Mesodermal cell (in vitro differentiated cells): Measurements from ENCODE around the gene TREML2.

Source experiments
- H3K27ac ChIP-seq: 2 replicates; pipeline ENCODE4 v1.7.0; 2013; ENCODE audit warnings: mild to moderate bottlenecking, low read depth, low read length, moderate library complexity; ENCODE audit not compliant: severe bottlenecking
- H3K36me3 ChIP-seq: 2 replicates; pipeline ENCODE4 v1.7.1; 2013; ENCODE audit warnings: mild to moderate bottlenecking, low read length, moderate library complexity; ENCODE audit not compliant: control insufficient read depth, insufficient read depth
- H3K4me1 ChIP-seq: one replicate; pipeline ENCODE4 v1.7.1; 2013; ENCODE audit warnings: mild to moderate bottlenecking, low read length; ENCODE audit not compliant: insufficient read depth, control insufficient read depth, poor library complexity, severe bottlenecking
- H3K4me3 ChIP-seq: 2 replicates; pipeline ENCODE4 v1.7.0; 2013; ENCODE audit warnings: low read length, control low read depth, mild to moderate bottlenecking; ENCODE audit not compliant: insufficient read depth, poor library complexity, severe bottlenecking; ENCODE audit errors: extremely low read depth
- H3K9me3 ChIP-seq: 2 replicates; pipeline ENCODE4 v1.7.1; 2013; ENCODE audit warnings: mild to moderate bottlenecking, low read length, moderate library complexity; ENCODE audit not compliant: control insufficient read depth
- WGBS, 2 experiments: methylation state at CpG; one replicate each; pipeline ENCODE4 v1.1.5; 2013; ENCODE audit warnings: missing lambda C conversion rate in 2 of 2; ENCODE audit not compliant: insufficient coverage in 2 of 2; 5-methylcytosine and 5-hydroxymethylcytosine counted together

The TREML2 gene

DNA sequence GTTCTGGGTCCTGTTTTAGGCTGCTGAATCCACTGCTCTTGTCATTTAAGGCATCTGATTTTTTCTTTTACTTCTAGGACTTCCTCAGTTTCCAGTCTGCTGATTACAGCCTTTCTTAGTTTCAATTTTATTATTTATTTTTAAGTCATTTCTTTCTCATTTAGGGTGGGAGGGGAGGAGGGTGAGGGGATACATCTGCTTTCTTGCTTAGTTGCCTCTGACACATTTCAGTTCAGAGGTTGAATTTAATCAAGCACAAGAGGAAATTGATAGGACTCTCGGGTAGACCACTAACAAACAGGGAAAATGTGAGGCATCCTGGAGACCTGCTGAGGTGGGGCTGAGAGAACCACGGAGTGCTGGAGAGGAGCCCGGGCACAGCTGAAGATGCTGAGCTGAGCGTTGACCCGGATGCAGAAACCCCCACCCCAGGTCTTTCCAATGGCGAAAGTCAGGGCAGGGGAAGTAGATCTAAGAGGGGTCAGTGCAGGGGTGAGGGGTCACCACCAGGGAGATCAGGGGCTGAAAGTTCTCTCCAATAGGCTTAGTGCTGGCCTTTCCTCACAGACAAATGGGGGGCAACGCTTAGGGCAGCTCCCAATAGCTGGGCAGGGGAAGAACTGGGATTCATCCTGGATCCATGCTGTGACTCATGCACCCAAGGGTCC is 7.6 kb upstream of the TREML2 start:
- 78 to 89% methylated on average over 6 to 7 of the region's 7 CpGs for WGBS, 2 experiments
- no peaks in the 10 kb centered on the region for H3K9me3 ChIP-seq
- H3K27ac ChIP-seq = no peak overlapping the region

DNA sequence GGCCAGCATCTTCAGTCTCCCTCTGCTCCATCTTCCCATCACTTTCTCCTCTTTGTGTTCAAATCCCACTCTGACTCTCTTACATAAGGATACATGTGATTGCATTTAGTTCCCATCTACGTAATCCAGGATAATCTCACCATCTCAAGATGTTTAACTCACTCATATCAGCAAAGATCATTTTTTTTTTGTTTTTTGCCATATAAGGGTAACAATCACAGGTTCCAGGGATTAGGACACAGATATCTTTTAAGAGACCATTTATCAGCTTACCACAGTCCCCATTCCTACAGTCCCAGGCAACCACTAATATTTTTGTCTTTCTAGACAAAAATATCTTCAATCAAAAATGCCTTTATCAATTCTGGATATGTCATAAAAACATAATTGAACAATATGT is 3.2 kb upstream of the TREML2 start:
- no peaks in the 10 kb centered on the region for H3K9me3 ChIP-seq
- H3K36me3 ChIP-seq = no peaks in the 10 kb centered on the region
- peaks cover 12% of the 10 kb centered on the region for H3K4me1 ChIP-seq
- 100% methylated on average over 1 of the region's 1 CpG; no CpG with 5 or more reads in 1 of the 2 experiments for WGBS, 2 experiments
- H3K27ac ChIP-seq = no peak overlapping the region
- H3K4me3 ChIP-seq = no peak overlapping the region

More for the DNA sequence above, 7.6 kb upstream of the TREML2 start:
- H3K36me3 ChIP-seq = no peaks in the 10 kb centered on the region
- H3K4me3 ChIP-seq = no peak overlapping the region
- no peaks in the 10 kb centered on the region for H3K4me1 ChIP-seq

DNA sequence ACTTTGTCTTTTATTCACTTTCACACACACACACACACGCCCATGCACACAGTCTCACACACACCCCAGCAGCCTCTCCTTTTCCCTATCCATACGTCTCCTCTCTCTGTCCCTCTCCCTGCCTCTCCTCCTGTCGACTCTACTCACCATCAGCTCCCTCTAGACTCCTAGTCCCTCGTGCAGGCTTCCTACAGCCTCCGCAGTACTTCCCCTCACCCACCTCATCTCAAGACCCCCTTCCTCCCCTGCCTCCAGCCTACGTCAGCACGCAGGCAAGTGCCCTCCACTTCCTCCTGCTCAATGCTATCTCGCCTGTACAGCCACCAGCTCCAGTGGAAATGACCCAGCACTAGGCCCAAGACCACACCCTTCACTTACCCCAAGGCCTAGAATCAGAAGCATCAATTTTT is 820 bp upstream of the TREML2 start:
- WGBS, 2 experiments = 82% methylated on average over 7 to 8 of the region's 8 CpGs
- H3K4me1 ChIP-seq = peaks cover 12% of the 10 kb centered on the region
- H3K36me3 ChIP-seq = no peaks in the 10 kb centered on the region
- H3K4me3 ChIP-seq = no peak overlapping the region
- H3K9me3 ChIP-seq = no peaks in the 10 kb centered on the region
- H3K27ac ChIP-seq = no peak overlapping the region

DNA sequence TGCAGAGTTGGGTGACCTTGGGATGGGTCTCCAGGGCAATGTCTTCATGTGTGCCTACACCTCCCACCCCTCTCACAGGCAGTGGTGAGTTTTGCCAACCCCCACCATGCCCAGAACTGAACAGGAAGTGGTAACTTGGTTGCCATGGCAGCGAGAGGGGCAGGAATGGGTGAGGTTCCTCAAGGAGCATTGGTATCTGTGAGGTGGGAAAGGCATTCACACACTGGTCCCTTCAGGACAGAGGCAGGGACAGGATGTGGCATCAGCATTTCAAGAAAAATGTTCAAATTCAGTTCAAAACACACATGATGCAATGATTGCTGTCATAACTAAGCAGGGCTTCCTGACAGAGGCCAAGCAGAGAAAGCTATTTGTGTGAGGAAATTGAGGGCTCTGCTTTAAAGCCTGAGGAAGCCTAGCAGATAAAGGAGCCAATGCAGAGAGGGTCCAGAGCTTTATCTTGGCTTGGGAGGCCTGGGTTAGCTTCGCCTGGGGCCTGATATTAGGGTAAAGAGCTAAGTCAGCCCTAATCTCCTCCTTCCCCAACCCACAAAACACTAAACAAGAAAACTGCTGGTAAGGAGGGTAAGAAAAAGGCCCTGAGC is 551 bp downstream of the TREML2 start:
- H3K4me3 ChIP-seq = no peak overlapping the region
- H3K36me3 ChIP-seq = no peaks in the 10 kb centered on the region
- H3K4me1 ChIP-seq = peaks cover 12% of the 10 kb centered on the region
- no peaks in the 10 kb centered on the region for H3K9me3 ChIP-seq
- 83 to 100% methylated on average over 1 of the region's 2 CpGs for WGBS, 2 experiments
- H3K27ac ChIP-seq = peak overlapping the region; percentile 29

DNA sequence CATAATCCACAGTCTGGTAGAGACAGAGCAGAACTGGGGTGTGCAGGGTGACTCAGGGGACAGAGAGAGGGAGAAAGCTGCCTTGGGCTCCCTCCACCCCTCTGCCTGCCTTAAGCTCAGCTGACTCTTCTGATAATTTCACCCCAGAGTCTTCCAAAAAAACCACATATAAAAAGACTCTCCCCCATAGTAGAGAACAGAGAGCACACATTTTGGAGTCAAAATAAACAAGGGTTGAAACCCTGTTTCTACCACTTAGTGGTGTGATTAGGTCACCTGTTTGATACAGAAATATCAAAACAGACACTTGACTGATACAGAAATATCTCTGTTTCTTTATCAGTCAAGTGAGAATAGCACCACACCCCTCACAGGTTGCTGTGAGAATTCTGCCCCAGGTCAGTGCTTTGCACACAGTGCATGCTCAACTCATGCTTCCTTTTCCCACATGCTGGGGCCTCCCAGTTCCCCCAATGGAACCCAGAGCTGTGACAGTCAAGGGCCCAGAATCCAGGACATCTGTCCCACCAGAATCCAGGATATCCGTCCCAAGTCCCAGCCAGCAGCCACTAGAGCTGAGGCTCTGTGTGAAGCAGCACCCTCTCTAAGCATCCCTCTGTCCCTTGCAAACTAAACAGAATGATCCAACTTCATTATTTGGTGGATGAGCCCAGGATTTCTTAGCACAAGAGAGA is 1.2 kb downstream of the TREML2 start:
- H3K4me3 ChIP-seq = no peak overlapping the region
- 91 to 100% methylated on average over 1 of the region's 1 CpG for WGBS, 2 experiments
- H3K27ac ChIP-seq = no peak overlapping the region
- no peaks in the 10 kb centered on the region for H3K36me3 ChIP-seq
- H3K9me3 ChIP-seq = no peaks in the 10 kb centered on the region
- peaks cover 12% of the 10 kb centered on the region for H3K4me1 ChIP-seq

DNA sequence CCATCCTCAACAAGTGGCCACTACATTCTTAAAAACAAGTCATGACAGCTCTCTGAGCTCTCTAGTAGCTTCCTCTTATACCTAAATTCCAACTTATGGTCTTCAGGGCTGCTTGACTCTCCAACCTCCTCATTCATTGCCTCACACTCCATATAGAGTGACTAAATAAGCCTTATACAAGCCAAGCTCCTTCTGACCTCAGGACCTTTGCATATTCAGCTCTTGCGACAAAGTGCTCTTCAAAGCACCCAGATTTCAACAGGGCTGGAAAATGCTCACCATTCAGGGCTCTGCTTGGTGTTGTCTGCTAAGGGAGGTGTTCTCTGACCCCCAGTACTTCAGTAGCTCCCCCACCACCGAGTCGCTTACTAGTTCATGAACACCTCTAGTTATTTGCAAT is 3.7 kb downstream of the TREML2 start:
- no peaks in the 10 kb centered on the region for H3K36me3 ChIP-seq
- no peak overlapping the region for H3K4me3 ChIP-seq
- H3K27ac ChIP-seq = no peak overlapping the region
- WGBS, 2 experiments = 90 to 100% methylated on average over 1 to 2 of the region's 3 CpGs
- H3K4me1 ChIP-seq = peaks cover 12% of the 10 kb centered on the region
- no peaks in the 10 kb centered on the region for H3K9me3 ChIP-seq

DNA sequence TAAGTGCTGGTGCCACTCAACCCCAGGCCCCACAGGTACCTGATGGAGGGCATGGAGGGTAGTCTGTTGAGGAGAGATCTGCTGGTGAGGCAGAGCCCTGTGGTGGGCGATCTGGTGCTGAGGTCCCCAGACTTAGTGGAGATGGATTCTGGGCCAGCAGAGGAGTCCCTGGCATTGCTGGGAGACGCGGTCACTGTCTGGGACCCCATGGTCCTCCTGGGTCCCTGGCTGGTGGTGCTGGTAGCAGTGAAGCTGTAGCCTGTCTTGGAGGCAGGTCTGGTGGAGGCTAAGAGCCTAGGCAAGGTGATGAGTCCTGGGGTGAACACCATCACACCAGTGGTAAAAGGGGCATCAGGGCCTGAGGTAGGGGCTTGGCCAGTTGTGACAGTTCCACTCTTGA is 6.6 kb downstream of the TREML2 start:
- Histone ChIP-seq H3K27ac (no peak overlapping the region), H3K9me3 (peaks cover 12% of the 10 kb centered on the region), H3K4me1 (no peaks in the 10 kb centered on the region), H3K4me3 (no peak overlapping the region), H3K36me3 (no peaks in the 10 kb centered on the region)
- 96 to 100% methylated on average over 3 of the region's 3 CpGs for WGBS, 2 experiments

DNA sequence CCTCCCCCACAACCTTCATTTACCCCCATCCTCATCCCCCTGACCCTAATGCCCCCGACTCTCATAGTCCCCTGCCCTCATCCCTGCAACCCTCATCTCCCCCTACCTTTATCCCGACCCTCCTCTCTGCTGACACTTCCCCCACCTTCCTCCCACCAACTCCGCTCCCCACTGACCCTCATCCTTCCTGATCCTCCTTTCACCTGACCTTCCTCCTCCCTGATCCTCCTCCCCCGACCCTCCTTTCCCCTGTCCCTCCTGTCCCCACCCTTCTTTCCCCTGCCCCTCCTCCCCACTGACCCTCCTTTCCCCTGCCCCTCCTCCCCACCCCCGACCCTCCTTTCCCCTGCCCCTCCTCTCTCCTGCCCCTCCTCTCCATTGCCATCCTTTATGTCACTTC is 7.1 kb downstream of the TREML2 start:
- H3K4me1 ChIP-seq = no peaks in the 10 kb centered on the region
- no peaks in the 10 kb centered on the region for H3K36me3 ChIP-seq
- whole genome bisulfite sequencing, 2 experiments = 59 to 86% methylated on average over 3 to 4 of the region's 5 CpGs
- no peak overlapping the region for H3K4me3 ChIP-seq
- H3K27ac ChIP-seq = no peak overlapping the region
- peaks cover 12% of the 10 kb centered on the region for H3K9me3 ChIP-seq

DNA sequence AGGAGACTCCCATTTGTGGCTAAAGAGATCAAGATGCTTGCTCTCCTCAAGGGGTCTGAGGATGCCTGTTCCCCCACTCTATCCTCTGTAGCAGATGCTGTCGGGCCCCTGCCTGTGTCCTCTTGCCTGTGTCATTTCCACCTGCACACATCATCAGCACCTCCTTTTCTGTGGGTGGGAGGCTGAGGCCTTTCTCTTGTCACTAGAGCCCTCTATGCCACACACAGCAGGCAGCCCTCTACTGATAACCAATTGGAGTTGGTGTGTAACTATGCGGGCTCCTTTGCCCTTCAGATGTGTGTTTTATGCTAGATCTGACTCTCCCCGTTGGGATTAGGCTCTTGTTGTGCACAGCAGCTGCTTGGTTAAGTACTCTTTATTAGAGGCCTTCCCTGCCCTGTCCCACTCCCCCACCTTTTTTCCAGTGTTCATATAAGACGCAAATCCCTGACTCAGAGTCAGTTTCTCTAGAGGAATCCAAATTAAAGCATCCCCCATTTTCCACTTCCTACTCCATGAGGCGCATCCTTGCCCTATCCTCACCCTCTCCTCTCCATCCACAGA is 7.7 kb downstream of the TREML2 start:
- no peak overlapping the region for H3K4me3 ChIP-seq
- WGBS, 2 experiments = 71 to 93% methylated on average over 3 of the region's 5 CpGs
- no peak overlapping the region for H3K27ac ChIP-seq
- H3K36me3 ChIP-seq = no peaks in the 10 kb centered on the region
- peaks cover 12% of the 10 kb centered on the region for H3K9me3 ChIP-seq
- H3K4me1 ChIP-seq = no peaks in the 10 kb centered on the region

DNA sequence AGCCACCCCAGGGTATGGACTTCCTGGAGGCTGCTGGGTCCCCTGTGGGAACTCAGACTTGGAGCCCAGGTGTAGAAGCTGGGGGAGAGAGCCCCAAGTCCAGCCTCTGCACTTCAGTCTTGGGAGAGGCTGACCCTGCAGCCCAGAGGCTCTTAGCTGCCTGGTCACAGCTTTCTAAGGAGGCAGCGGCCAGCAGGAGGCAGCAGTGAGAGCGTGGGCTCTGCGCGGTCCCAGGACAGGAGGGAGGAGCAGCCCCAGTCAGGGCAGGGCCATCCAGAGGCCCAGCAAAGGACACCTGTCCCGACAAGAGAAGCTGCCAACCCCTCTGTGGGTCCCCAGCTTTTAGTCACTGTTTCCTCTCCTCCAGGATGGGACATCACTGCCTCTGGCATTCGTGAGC is 9.4 kb downstream of the TREML2 start:
- 15 to 27% methylated on average over 3 to 5 of the region's 6 CpGs for WGBS, 2 experiments
- Histone ChIP-seq H3K4me1 (no peaks in the 10 kb centered on the region), H3K27ac (no peak overlapping the region), H3K9me3 (peaks cover 12% of the 10 kb centered on the region), H3K36me3 (no peaks in the 10 kb centered on the region), H3K4me3 (no peak overlapping the region)
